Fibroblast of pulmonary artery (primary cell): ENCODE measurements around the gene YJU2.
"Not testable (repeated sequence)": the region's sequence is repeated elsewhere in the genome, so short reads cannot be mapped to it uniquely, and the experiment has no call there.

Experiments used
- DNase-seq: peaks from one replicate; pipeline ENCODE4 v3.0.0-alpha.2; 2010; ENCODE audit warnings: low read depth
- H3K4me3 ChIP-seq: replicated peaks from 2 replicates; pipeline ENCODE4 v1.5.1; 2011; ENCODE audit warnings: low read depth, mild to moderate bottlenecking, control low read depth, low read length, moderate library complexity
- TF ChIP-seq, protein P1 (sequence below): IDR thresholded peaks from 2 replicates; pipeline ENCODE4 v1.5.1; 2011; ENCODE audit warnings: mild to moderate bottlenecking, control low read depth, low read length, inconsistent platforms; ENCODE audit errors: missing control alignments

Gene YJU2

GRCh38 chr19:4264812-4265211, 17.9 kb downstream of the YJU2 start:
- TF ChIP-seq, protein P1, sequence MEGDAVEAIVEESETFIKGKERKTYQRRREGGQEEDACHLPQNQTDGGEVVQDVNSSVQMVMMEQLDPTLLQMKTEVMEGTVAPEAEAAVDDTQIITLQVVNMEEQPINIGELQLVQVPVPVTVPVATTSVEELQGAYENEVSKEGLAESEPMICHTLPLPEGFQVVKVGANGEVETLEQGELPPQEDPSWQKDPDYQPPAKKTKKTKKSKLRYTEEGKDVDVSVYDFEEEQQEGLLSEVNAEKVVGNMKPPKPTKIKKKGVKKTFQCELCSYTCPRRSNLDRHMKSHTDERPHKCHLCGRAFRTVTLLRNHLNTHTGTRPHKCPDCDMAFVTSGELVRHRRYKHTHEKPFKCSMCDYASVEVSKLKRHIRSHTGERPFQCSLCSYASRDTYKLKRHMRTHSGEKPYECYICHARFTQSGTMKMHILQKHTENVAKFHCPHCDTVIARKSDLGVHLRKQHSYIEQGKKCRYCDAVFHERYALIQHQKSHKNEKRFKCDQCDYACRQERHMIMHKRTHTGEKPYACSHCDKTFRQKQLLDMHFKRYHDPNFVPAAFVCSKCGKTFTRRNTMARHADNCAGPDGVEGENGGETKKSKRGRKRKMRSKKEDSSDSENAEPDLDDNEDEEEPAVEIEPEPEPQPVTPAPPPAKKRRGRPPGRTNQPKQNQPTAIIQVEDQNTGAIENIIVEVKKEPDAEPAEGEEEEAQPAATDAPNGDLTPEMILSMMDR: no peak
- H3K4me3 ChIP-seq: no peak overlapping the region
- DNase-seq: no peak

DNA sequence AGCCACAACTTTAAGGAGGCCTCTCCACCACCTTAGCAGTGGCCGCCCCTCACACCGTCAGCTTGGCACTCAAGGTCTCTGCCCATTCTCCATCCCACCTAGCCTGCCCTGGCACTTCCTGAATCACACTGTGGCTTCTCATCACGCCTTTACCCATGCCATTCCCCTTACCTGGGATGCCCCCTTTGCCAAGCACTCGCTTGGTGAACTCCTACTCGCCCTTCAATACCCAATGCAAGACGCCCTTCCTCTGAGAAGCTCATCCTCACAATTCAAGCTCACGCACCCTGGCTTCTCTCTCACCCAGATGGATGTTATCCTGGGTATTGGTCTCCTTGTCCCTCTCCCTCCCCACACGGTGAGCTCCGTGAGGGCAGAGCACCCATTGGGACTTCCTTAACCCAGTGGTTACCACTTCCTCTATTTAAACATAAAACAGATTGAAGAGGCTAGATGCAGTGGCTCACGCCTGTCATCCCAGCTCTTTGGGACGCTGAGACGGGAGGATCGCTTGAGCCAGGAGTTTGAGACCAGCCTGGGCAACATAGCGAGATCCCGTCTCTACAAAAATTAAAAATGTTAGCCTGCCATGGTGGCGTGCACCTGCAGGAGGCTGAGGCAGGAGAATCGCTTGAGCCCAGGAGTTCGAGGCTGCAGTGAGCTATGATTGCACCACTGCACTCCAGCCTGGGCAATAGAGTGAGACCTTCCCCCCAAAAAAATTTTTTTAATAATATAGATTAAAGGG, 19.5 kb downstream of the YJU2 start:
- TF ChIP-seq, protein P1: no peak
- DNase-seq: no peak
- H3K4me3 ChIP-seq: no peak overlapping the region

- H3K4me3 ChIP-seq: no peak overlapping the region
- TF ChIP-seq, protein P1: peak; percentile 60
- peak; percentile 57 for DNase-seq
Measured at GRCh38 chr19:4267101-4267900, 20.4 kb downstream of the YJU2 start.

GRCh38 chr19:4267901-4268815, 21.3 kb downstream of the YJU2 start:
- no peak overlapping the region for H3K4me3 ChIP-seq
- TF ChIP-seq, protein P1: no peak
- no peak for DNase-seq

DNA sequence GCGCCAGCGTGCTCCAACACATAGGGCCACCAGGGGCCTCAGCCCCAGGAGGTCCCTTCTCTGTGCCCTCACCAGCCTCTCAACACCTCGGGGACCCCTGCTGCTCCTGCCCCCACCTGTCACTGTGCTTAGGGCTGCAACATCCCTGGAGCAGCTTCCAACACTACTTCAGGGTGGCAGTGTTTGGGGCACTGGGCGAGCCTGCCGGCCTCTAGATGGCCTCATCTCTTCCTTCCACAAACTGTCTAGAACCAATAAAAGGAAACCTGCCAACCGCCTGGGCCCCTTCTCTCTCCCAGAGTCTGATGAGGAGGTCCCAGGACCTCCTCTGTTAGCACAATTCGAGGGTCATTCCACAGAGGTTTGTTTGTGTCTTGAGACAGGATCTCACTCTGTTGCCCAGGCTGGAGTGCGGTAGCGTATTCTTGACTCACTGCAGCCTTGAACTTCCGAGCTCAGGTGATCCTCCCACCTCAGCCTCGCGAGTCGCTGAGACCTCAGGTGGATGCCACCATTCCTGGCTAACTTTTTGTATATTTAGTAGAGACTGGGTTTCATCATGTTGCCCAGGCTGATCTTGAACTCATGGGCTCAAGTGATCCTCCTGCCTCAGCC, 22.0 kb downstream of the YJU2 start:
- DNase-seq: no peak
- TF ChIP-seq, protein P1: no peak
- no peak overlapping the region for H3K4me3 ChIP-seq

DNA sequence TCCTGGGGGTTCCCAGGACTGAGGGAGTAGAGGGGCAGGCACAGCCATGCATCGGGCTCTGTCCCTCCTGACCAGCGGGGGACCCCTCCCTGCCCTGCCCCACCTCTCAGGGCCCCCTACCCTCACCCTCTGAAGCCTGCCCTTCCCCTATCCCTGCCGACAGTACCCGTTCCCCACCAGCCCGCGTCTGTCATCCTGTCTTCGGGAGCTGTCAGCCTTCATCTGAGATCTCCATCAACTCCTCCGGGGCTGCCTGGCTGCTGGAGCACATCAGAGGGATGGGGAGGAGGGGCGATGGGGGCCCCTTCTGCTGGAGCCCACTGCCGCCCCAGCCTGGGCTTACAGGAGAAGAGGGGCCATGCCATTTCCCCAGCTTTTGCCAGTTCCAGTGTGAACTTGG, 26.0 kb downstream of the YJU2 start:
- no peak overlapping the region for H3K4me3 ChIP-seq
- DNase-seq: no peak
- TF ChIP-seq, protein P1: no peak

DNA sequence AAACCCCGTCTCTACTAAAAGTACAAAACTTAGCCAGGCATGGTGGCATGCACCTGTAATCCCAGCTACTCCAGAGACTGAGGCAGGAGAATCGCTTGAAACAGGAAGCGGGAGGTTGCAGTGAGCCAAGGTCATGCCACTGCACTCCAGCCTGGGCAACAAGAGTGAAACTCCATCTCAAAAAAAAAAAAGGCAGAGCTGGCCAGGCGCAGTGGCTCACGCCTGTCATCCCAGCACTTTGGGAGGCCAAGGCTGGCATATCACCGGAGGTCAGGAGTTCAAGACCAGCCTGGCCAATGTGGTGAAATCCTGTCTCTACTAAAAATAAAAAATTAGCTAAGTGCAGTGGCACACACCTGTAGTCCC, 27.4 kb downstream of the YJU2 start:
- DNase-seq, H3K4me3 ChIP-seq: not testable (repeated sequence)
